ENCODE data around the gene ZDHHC17. TPM values are rescaled to one million over a fixed set of nuclear protein-coding genes. Genes with fewer than 3 reads are reported as not detected.

ZDHHC17 gene
- total RNA-seq, 1 donor from 2014 or later = 42.5 TPM

GRCh38 chr12:76830436-76830835 is 66.5 kb downstream of the ZDHHC17 start:
- Mint-ChIP-seq H3K36me3 (peaks cover 27% of the 10 kb centered on the region), H3K4me1 (ENCODE audit: unreplicated experiment) (no peaks in the 10 kb centered on the region), H3K9me3 (no peaks in the 10 kb centered on the region), H3K4me3 (no peak overlapping the region), H3K27me3 (no peaks in the 10 kb centered on the region), H3K27ac (no peak overlapping the region)
- DNase-seq (ENCODE audit: extremely low spot score, unreplicated experiment) = no peak
- TF ChIP-seq CTCF (conservative IDR thresholded peaks at IDR 0.05) = no peak

- Mint-ChIP-seq H3K9me3 (no peaks in the 10 kb centered on the region), H3K36me3 (peaks cover 9% of the 10 kb centered on the region), H3K27me3 (no peaks in the 10 kb centered on the region), H3K4me1 (ENCODE audit: unreplicated experiment) (no peaks in the 10 kb centered on the region), H3K4me3 (no peak overlapping the region), H3K27ac (no peak overlapping the region)
- no peak for TF ChIP-seq CTCF (conservative IDR thresholded peaks at IDR 0.05)
- no peak for DNase-seq (ENCODE audit: extremely low spot score, unreplicated experiment)
Observed at GRCh38 chr12:76836633-76837032, 72.7 kb downstream of the ZDHHC17 start.

- Mint-ChIP-seq H3K36me3 (peaks cover 19% of the 10 kb centered on the region), H3K27me3 (no peaks in the 10 kb centered on the region), H3K9me3 (no peaks in the 10 kb centered on the region), H3K27ac (no peak overlapping the region), H3K4me3 (no peak overlapping the region), H3K4me1 (ENCODE audit: unreplicated experiment) (no peaks in the 10 kb centered on the region)
- TF ChIP-seq CTCF (conservative IDR thresholded peaks at IDR 0.05) = no peak
- no peak for DNase-seq (ENCODE audit: extremely low spot score, unreplicated experiment)
Observed at GRCh38 chr12:76847260-76847659, 83.3 kb downstream of the ZDHHC17 start.

GRCh38 chr12:76848132-76848531 is 84.2 kb downstream of the ZDHHC17 start:
- no peaks in the 10 kb centered on the region for H3K27me3 Mint-ChIP-seq
- H3K36me3 Mint-ChIP-seq = peaks cover 23% of the 10 kb centered on the region
- H3K4me1 Mint-ChIP-seq (ENCODE audit: unreplicated experiment) = no peaks in the 10 kb centered on the region
- DNase-seq (ENCODE audit: extremely low spot score, unreplicated experiment) = no peak
- no peaks in the 10 kb centered on the region for H3K9me3 Mint-ChIP-seq
- no peak overlapping the region for H3K27ac Mint-ChIP-seq
- no peak overlapping the region for H3K4me3 Mint-ChIP-seq
- TF ChIP-seq CTCF (conservative IDR thresholded peaks at IDR 0.05) = no peak

- TF ChIP-seq CTCF (conservative IDR thresholded peaks at IDR 0.05) = no peak
- Mint-ChIP-seq H3K4me1 (ENCODE audit: unreplicated experiment) (no peaks in the 10 kb centered on the region), H3K9me3 (no peaks in the 10 kb centered on the region), H3K27me3 (no peaks in the 10 kb centered on the region), H3K4me3 (no peak overlapping the region), H3K27ac (no peak overlapping the region), H3K36me3 (peaks cover 47% of the 10 kb centered on the region)
- no peak for DNase-seq (ENCODE audit: extremely low spot score, unreplicated experiment)
Observed at GRCh38 chr12:76852106-76852505, 88.2 kb downstream of the ZDHHC17 start.

- peaks cover 59% of the 10 kb centered on the region for H3K36me3 Mint-ChIP-seq
- no peaks in the 10 kb centered on the region for H3K9me3 Mint-ChIP-seq
- peaks cover 3% of the 10 kb centered on the region for H3K4me1 Mint-ChIP-seq (ENCODE audit: unreplicated experiment)
- H3K4me3 Mint-ChIP-seq = no peak overlapping the region
- H3K27ac Mint-ChIP-seq = no peak overlapping the region
- DNase-seq (ENCODE audit: extremely low spot score, unreplicated experiment) = no peak
- no peaks in the 10 kb centered on the region for H3K27me3 Mint-ChIP-seq
- no peak for TF ChIP-seq CTCF (conservative IDR thresholded peaks at IDR 0.05)
Observed at GRCh38 chr12:76855271-76855670, 91.4 kb downstream of the ZDHHC17 start.
